ENCODE data around the gene SDS.

Gene SDS

DNA sequence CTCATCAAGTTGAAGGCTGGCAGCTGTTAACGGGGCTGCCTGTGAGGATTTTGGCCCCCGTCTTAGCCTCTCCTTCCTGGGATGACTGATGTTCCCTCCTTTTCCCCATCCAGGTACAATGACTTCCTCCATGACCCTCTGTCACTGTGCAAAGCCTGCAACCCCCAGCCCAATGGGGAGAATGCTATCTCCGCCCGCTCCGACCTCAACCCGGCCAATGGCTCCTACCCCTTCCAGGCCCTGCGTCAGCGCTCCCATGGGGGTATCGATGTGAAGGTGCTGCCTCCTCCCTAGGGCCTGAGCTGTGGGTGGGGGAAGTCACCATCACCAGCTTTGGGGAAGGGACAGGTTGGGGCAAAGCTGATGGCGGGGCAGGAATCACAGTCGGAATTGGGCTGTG, 16.1 kb downstream of the SDS start:
- TF ChIP-seq ZFX (IDR thresholded peaks at IDR 0.05; ENCODE audit: borderline replicate concordance) = no peak
- TF ChIP-seq, protein P1, sequence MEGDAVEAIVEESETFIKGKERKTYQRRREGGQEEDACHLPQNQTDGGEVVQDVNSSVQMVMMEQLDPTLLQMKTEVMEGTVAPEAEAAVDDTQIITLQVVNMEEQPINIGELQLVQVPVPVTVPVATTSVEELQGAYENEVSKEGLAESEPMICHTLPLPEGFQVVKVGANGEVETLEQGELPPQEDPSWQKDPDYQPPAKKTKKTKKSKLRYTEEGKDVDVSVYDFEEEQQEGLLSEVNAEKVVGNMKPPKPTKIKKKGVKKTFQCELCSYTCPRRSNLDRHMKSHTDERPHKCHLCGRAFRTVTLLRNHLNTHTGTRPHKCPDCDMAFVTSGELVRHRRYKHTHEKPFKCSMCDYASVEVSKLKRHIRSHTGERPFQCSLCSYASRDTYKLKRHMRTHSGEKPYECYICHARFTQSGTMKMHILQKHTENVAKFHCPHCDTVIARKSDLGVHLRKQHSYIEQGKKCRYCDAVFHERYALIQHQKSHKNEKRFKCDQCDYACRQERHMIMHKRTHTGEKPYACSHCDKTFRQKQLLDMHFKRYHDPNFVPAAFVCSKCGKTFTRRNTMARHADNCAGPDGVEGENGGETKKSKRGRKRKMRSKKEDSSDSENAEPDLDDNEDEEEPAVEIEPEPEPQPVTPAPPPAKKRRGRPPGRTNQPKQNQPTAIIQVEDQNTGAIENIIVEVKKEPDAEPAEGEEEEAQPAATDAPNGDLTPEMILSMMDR (IDR thresholded peaks at IDR 0.05) = no peak
- no peak overlapping the region for H3K27ac ChIP-seq

DNA sequence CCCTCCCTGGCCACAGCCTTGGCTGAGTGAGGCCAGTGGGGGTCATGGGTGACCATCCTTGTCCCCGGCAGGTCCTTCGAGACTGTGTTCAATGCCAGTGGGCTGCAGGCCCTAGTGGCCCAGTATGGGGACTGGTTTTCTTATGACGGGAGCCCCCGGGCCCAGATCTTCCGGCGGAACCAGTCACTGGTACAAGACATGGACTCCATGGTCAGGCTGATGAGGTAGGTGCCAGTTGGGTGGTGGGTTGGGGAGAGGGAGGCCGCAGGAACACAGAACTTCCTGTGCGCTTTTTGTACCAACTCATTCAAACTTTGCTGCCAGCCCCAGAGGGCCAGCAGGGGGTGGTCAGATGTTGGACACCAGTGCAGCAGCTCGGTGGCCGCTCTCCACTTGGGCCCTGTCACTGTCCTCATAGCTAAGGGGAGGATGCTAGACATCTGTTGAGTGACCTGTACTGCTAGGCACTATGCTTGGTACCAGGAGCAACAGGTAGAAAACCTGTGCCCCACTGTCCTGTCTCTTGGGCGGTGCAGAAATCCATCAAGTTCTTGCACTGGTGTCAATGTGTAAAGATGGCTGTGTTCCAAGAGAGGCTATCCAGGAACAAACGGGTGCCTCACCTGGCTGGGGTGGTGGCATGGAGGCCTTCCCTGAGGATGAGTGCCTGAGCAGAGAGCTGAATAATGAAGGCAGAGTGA, 16.7 kb downstream of the SDS start:
- no peak for TF ChIP-seq ZFX (IDR thresholded peaks at IDR 0.05; ENCODE audit: borderline replicate concordance)
- TF ChIP-seq, protein P1 (IDR thresholded peaks at IDR 0.05) = no peak
- no peak overlapping the region for H3K27ac ChIP-seq

DNA sequence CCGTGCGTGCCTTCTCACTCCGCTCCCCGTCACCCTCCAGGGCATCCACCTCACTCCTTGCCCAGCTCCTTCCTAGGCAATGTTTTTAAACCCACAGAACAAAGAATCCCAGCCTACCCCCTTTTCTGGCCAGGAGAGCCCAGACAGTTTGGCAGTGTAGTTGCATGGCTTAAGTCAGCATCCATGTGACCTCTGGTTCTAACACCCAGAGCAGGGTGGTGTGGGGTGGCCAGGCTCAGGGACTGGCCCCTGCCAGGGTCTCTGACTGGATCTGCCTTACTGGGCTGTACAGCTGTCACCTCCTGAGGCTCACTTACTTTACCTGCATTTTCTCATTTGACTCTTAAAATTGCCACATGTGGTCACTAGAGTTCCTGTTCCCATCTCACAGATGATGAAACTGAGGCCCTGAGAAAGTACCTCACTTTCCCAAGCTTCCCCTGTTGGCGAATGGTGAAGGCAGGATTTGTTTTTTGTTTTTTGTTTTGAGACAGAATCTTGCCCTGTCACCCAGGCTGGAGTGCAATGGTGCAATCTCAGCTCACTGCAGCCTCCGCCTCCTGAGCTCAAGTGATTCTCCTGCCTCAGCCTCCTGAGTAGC, 18.3 kb downstream of the SDS start:
- no peak overlapping the region for H3K27ac ChIP-seq
- TF ChIP-seq, protein P1 (IDR thresholded peaks at IDR 0.05) = no peak
- TF ChIP-seq ZFX (IDR thresholded peaks at IDR 0.05; ENCODE audit: borderline replicate concordance) = no peak

DNA sequence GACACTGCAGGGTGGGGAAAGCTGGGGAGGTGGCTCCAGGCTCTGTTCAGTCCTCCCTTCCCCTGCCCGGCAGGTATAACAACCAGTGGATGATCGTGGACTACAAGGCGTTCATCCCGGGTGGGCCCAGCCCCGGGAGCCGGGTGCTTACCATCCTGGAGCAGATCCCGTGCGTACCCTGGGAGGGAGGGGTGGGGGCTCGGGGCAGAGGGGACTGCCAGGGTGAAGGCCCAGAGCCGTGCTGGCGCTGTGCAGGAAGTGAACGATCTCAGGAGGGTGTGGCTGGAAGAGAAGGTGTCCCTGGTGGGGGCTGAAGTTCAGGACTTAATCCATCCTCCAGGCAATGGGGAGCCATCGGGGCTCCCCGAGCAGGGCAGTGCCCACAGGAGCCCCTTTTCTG, 18.9 kb downstream of the SDS start:
- no peak overlapping the region for H3K27ac ChIP-seq
- TF ChIP-seq ZFX (IDR thresholded peaks at IDR 0.05; ENCODE audit: borderline replicate concordance) = no peak
- TF ChIP-seq, protein P1 (IDR thresholded peaks at IDR 0.05) = no peak

DNA sequence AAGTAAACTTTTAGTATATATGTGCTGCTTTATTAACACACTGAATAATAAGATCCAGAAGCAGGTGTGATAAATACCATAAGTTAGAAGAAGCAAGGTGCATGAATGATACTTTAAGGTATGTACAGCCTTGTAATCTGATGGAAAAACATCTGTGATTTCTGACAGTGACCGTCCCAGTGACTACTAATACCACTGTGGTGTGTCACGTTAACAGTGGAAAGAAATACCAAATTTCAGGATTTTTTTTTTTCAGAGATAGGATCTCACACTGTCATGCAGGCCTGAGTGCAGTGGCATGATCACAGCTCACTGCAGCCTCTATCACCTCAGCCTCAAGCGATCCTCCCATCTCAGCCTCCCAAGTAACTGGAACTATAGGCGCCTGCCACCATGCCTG, 21.5 kb downstream of the SDS start:
- no peak overlapping the region for H3K27ac ChIP-seq
- no peak for TF ChIP-seq ZFX (IDR thresholded peaks at IDR 0.05; ENCODE audit: borderline replicate concordance)
- TF ChIP-seq, protein P1 (IDR thresholded peaks at IDR 0.05) = no peak

DNA sequence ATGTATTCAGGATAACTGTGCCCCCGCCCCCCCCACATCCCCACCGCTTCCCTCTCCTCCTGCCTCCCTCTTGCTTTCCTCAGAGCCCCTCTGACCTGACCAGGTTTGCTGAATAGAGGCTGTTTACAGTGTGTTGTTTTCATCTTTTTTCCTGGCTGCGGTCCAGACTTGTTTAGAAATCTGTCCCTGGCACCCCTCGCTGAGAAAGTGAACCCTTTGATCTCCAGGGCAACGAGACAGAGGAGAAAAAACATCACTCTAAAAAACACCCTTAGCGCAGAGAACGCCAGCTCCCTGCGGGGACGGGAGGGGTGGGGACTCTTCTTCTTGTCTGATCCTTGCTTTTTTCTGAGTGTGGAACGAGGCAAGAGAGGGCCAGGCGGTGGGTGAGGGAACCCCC, 22.5 kb downstream of the SDS start:
- TF ChIP-seq, protein P1 (IDR thresholded peaks at IDR 0.05) = no peak
- no peak overlapping the region for H3K27ac ChIP-seq

DNA sequence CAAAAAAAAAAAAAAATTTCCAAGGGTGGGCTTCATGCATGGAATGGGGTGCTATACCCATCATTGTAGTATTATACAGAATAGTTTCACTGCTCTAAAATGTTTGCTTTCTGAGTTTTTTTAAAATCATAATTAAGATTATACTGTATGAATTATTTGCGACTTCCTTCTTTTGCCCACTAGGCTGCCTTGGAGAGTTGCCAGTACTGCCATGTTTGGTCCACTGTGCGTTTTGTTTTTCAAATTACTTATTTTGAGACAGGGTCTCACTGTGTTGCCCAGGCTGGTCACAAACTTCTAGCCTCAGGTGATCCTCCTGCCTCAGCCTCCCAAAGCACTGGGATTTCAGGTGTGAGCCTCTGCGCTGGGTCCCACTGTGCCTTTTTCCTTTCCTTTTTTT, 25.4 kb downstream of the SDS start:
- TF ChIP-seq, protein P1 (IDR thresholded peaks at IDR 0.05) = no peak
- TF ChIP-seq ZFX (IDR thresholded peaks at IDR 0.05; ENCODE audit: borderline replicate concordance) = no peak
- no peak overlapping the region for H3K27ac ChIP-seq

Data from 22Rv1 (cell line).